Smooth muscle cell (in vitro differentiated cells): ENCODE results near the gene CCDC92. TPM values are rescaled to one million over a fixed set of nuclear protein-coding genes. Genes with fewer than 3 reads are reported as not detected.

Experiments used
- DNase-seq: peaks from one replicate; lab custom pipeline; 2025; ENCODE audit not compliant: unreplicated experiment; lab: John Stamatoyannopoulos, UW
- H2AFZ ChIP-seq: fragments of 200-600 bp; sonication (generic); 2 replicates; pipeline ENCODE4 v1.6.0; 2016; ENCODE audit warnings: antibody characterized with exemption, low read depth, mild to moderate bottlenecking
- H3F3A ChIP-seq: fragments of 200-600 bp; sonication (generic); 2 replicates; pipeline ENCODE4 v1.6.0; 2017; ENCODE audit warnings: antibody characterized with exemption, low read depth
- H3K27ac ChIP-seq: fragments of 200-600 bp; sonication (generic); 2 replicates; pipeline ENCODE4 v1.5.1; 2016; ENCODE audit warnings: low read depth, mild to moderate bottlenecking
- H3K27me3 ChIP-seq: fragments of 200-600 bp; sonication (generic); 2 replicates; pipeline ENCODE4 v1.6.1; 2016; ENCODE audit warnings: low read depth, mild to moderate bottlenecking
- H3K36me3 ChIP-seq: fragments of 200-600 bp; sonication (generic); 2 replicates; pipeline ENCODE4 v1.5.1; 2016; ENCODE audit warnings: low read depth
- H3K4me1 ChIP-seq: fragments of 200-600 bp; sonication (generic); 2 replicates; pipeline ENCODE4 v1.5.1; 2016; ENCODE audit warnings: low read depth
- H3K4me2 ChIP-seq: fragments of 200-600 bp; sonication (generic); 2 replicates; pipeline ENCODE4 v1.6.0; 2016; ENCODE audit warnings: mild to moderate bottlenecking
- H3K4me3 ChIP-seq: fragments of 200-600 bp; sonication (generic); 2 replicates; pipeline ENCODE4 v1.5.1; 2016; ENCODE audit warnings: mild to moderate bottlenecking
- H3K79me2 ChIP-seq: fragments of 200-600 bp; sonication (generic); 2 replicates; pipeline ENCODE4 v1.6.0; 2016; ENCODE audit warnings: low read depth, mild to moderate bottlenecking
- H3K9ac ChIP-seq: fragments of 200-600 bp; sonication (generic); 2 replicates; pipeline ENCODE4 v1.6.0; 2016; ENCODE audit warnings: low read depth
- H3K9me3 ChIP-seq: fragments of 200-600 bp; sonication (generic); replicated peaks from 2 replicates; pipeline ENCODE4 v1.5.1; 2016; ENCODE audit warnings: low read depth
- H4K20me1 ChIP-seq: fragments of 200-600 bp; sonication (generic); 2 replicates; pipeline ENCODE4 v1.6.0; 2016; ENCODE audit warnings: low read depth
- CTCF ChIP-seq: fragments of 200-600 bp; sonication (generic); IDR thresholded peaks from 2 replicates; pipeline ENCODE4 v1.5.1; 2017; ENCODE audit warnings: borderline replicate concordance, mild to moderate bottlenecking, antibody characterized with exemption; ENCODE audit not compliant: insufficient read depth, poor library complexity, severe bottlenecking
- WGBS: methylation state at CpG from one replicate; pipeline ENCODE4 v1.1.7; 2016; ENCODE audit warnings: low lambda C conversion rate; 5-methylcytosine and 5-hydroxymethylcytosine counted together
- polyA plus RNA-seq: library from polyadenylated mRNA; unstranded; fragments of >200 nt; fragmentation: Nextera tagmentation; extraction: Ambion mirVana; gene quantifications from 2 replicates; pipeline ENCODE4 v1.2.1, GENCODE V29; 2016
- total RNA-seq: library from RNA; depleted of rRNA; stranded (reverse); fragments of >200 nt; gene quantifications from 2 replicates; pipeline ENCODE4 v1.2.3, GENCODE V29; 2014

The CCDC92 gene
- total and polyA plus RNA-seq, 2 experiments from 2014 or later: 17.4 to 68.2 TPM

GRCh38 chr12:123903301-123904065 lies 69.1 kb downstream of the CCDC92 start:
- no peaks in the 10 kb centered on the region for H3K36me3 ChIP-seq
- H3K4me1 ChIP-seq: peaks cover 12% of the 10 kb centered on the region
- no peaks in the 10 kb centered on the region for H3K79me2 ChIP-seq
- H3K9me3 ChIP-seq: no peaks in the 10 kb centered on the region
- H3K9ac ChIP-seq: no peak overlapping the region
- H2AFZ ChIP-seq: no peak overlapping the region
- H3K4me3 ChIP-seq: no peak overlapping the region
- WGBS: 92% methylated on average over 22 of the region's 22 CpGs
- no peaks in the 10 kb centered on the region for H3K27me3 ChIP-seq
- H3K27ac ChIP-seq: no peak overlapping the region
- no peak for TF ChIP-seq CTCF
- no peak for DNase-seq
- no peaks in the 10 kb centered on the region for H4K20me1 ChIP-seq
- no peak overlapping the region for H3K4me2 ChIP-seq
- peaks cover 4% of the 10 kb centered on the region for H3F3A ChIP-seq

GRCh38 chr12:123902821-123903220 lies 69.8 kb downstream of the CCDC92 start:
- Histone ChIP-seq H2AFZ (no peak overlapping the region), H3K9me3 (no peaks in the 10 kb centered on the region), H3F3A (peaks cover 4% of the 10 kb centered on the region), H3K4me1 (peaks cover 12% of the 10 kb centered on the region), H3K4me3 (no peak overlapping the region), H3K4me2 (no peak overlapping the region), H3K36me3 (no peaks in the 10 kb centered on the region), H3K79me2 (no peaks in the 10 kb centered on the region), H3K27ac (no peak overlapping the region), H3K27me3 (no peaks in the 10 kb centered on the region), H3K9ac (no peak overlapping the region), H4K20me1 (no peaks in the 10 kb centered on the region)
- 96% methylated on average over 13 of the region's 13 CpGs for WGBS
- TF ChIP-seq CTCF: no peak
- no peak for DNase-seq

- H4K20me1 ChIP-seq: no peaks in the 10 kb centered on the region
- H3K4me3 ChIP-seq: no peak overlapping the region
- no peak overlapping the region for H3K27ac ChIP-seq
- no peaks in the 10 kb centered on the region for H3K4me1 ChIP-seq
- DNase-seq: no peak
- H3K27me3 ChIP-seq: no peaks in the 10 kb centered on the region
- H3K4me2 ChIP-seq: peak overlapping the region; percentile 27
- H2AFZ ChIP-seq: no peak overlapping the region
- no peaks in the 10 kb centered on the region for H3F3A ChIP-seq
- H3K36me3 ChIP-seq: no peaks in the 10 kb centered on the region
- no peaks in the 10 kb centered on the region for H3K79me2 ChIP-seq
- no peaks in the 10 kb centered on the region for H3K9me3 ChIP-seq
- 41% methylated on average over 9 of the region's 9 CpGs for WGBS
- no peak for TF ChIP-seq CTCF
- no peak overlapping the region for H3K9ac ChIP-seq
Measured at GRCh38 chr12:123900871-123901376, 71.7 kb downstream of the CCDC92 start.

- WGBS: 90% methylated on average over 9 of the region's 9 CpGs
- H3K79me2 ChIP-seq: no peaks in the 10 kb centered on the region
- H3K9me3 ChIP-seq: no peaks in the 10 kb centered on the region
- no peaks in the 10 kb centered on the region for H3K27me3 ChIP-seq
- H2AFZ ChIP-seq: no peak overlapping the region
- H3K4me1 ChIP-seq: no peaks in the 10 kb centered on the region
- H3K27ac ChIP-seq: no peak overlapping the region
- H3K9ac ChIP-seq: no peak overlapping the region
- no peaks in the 10 kb centered on the region for H4K20me1 ChIP-seq
- no peaks in the 10 kb centered on the region for H3F3A ChIP-seq
- DNase-seq: no peak
- no peak overlapping the region for H3K4me3 ChIP-seq
- TF ChIP-seq CTCF: no peak
- H3K36me3 ChIP-seq: no peaks in the 10 kb centered on the region
- H3K4me2 ChIP-seq: no peak overlapping the region
Measured at GRCh38 chr12:123899368-123899767, 73.3 kb downstream of the CCDC92 start.
